GM12892 (cell line): Measurements from ENCODE around the gene BECN2.
A peak's percentile ranks its signal among the peaks of the same experiment; 100 is the strongest.

Experiments used
- DNase-seq: peaks from one replicate; pipeline ENCODE4 v3.0.0; 2011; ENCODE audit not compliant: insufficient read length
- FAIRE-seq: peaks from 2 replicates; lab custom pipeline; 2011; peaks lifted over from hg19 to GRCh38; lab: Jason Lieb, UNC
- POLR2A ChIP-seq: IDR thresholded peaks from 2 replicates; pipeline ENCODE4 v1.6.1; 2011; ENCODE audit warnings: low read depth, low read length, control low read depth
- POLR2AphosphoS5 ChIP-seq: IDR thresholded peaks from 2 replicates; pipeline ENCODE4 v1.6.1; 2011; ENCODE audit warnings: low read depth, low read length, control low read depth
- TAF1 ChIP-seq: IDR thresholded peaks from 2 replicates; pipeline ENCODE4 v1.6.1; 2011; ENCODE audit warnings: low read depth, mild to moderate bottlenecking, control low read depth, low read length, borderline replicate concordance

Gene BECN2

DNA sequence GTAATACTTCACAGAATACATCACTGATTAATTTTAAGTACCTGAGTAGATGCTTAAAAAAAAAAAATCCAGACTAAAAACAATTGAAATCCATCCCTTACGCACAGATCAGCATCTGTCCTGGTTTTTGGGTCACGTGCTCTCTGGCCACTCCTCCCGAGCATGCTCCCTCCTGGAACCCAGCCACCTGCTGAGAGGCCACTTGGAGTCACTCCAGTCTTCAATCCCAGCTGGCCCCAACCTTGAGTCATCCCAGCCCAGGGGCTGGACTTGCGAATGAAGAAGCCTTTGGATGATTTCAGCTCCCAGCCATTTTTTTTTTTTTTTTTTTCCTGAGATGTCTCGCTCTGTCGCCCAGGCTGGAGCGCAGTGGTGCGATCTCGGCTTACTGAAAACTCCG, 32.5 kb downstream of the BECN2 start:
- no peak for FAIRE-seq
- DNase-seq, result no peak

DNA sequence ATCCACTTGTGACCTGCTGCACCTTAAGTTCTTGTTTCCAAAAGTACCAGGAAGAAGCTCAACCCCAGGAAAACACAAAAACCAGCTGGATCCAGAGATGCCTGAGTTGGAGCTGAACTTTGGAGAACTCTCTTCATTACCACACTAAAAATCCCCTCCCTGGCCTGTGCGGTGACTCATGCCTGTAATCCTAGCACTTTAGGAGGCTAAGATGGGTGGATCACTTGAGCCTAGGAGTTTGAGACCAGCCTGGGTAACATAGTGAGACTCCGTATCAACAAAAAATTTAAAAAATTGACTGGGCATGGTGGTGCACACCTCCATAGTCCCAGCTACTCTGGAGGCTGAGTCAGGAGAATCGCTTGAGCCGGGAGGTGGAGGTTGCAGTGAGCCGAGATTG, 35.2 kb downstream of the BECN2 start:
- FAIRE-seq (no peak), DNase-seq (no peak)
- TF ChIP-seq POLR2AphosphoS5 (no peak), POLR2A (no peak), TAF1 (no peak)

More for the DNA sequence above, 32.5 kb downstream of the BECN2 start:
- TF ChIP-seq TAF1 (no peak), POLR2AphosphoS5 (no peak), POLR2A (no peak)

GRCh38 chr1:241994171-241994570, 36.6 kb downstream of the BECN2 start:
- TF ChIP-seq TAF1 (no peak), POLR2AphosphoS5 (no peak), POLR2A (no peak)
- FAIRE-seq (no peak), DNase-seq (no peak)

GRCh38 chr1:241997401-241997998, 39.9 kb downstream of the BECN2 start:
- FAIRE-seq (no peak), DNase-seq (no peak)
- TF ChIP-seq POLR2AphosphoS5 (no peak), POLR2A (no peak)

DNA sequence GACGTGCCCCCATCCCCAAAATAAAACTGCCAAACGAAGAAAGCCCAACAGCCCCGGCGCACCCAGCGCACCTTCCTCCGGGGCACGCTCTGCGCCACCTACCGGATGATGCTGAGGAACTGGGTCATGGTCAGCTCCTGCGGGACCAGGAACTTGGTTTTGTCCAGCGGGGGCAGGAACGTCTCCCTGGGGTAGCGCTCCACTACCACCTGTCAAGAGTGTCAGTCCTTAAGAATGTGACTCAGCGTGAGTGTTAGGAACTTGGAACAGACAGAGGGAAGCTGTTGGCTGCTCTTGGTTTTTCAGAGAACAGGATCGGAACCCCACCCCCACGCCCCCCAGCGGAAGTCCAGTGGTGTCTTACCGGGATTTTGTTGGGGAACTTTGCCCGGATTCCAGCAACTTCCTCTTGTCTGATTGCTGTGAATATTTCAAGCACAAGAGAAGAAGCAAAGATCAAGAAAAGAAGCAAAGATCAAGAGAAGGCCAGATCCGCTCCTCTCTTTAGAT, 40.9 kb downstream of the BECN2 start:
- TF ChIP-seq POLR2A (no peak), POLR2AphosphoS5 (no peak), TAF1 (no peak)
- FAIRE-seq, result peak; percentile 80
- DNase-seq, result peak; percentile 44

DNA sequence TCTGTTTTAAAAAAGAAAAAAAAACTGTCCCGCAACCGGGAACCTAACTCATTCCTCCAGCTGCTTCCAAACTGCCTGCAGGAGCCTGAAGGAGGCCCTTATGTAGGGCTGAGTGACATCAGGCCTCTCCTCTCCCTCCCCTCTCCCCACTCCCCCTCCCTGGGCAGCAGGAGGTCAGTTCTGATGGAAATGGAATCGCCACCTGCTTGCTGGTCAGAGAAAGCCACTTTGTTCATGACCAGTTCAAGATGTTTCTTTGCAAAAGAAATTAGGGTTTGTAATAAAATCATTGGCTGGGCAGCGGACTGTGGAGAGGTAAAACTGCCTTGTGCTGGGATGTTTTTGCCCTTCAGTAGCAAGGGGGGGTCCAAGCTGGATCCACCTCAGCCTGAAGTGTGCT, 41.5 kb downstream of the BECN2 start, which contains the start of gene MAP1LC3C:
MAP1LC3C (minus strand) TSS at position 73 of the 400 bp plus-strand sequence. CDS start 90 bp downstream, outside the sequence.
- no peak for FAIRE-seq
- DNase-seq, result no peak
- no peak for TF ChIP-seq POLR2AphosphoS5
- TF ChIP-seq TAF1, result no peak
- TF ChIP-seq POLR2A, result no peak

- DNase-seq (no peak), FAIRE-seq (no peak)
- TF ChIP-seq TAF1 (no peak), POLR2AphosphoS5 (no peak), POLR2A (no peak)
These were observed 42.9 kb downstream of the BECN2 start for GRCh38 chr1:242000434-242000833.

DNA sequence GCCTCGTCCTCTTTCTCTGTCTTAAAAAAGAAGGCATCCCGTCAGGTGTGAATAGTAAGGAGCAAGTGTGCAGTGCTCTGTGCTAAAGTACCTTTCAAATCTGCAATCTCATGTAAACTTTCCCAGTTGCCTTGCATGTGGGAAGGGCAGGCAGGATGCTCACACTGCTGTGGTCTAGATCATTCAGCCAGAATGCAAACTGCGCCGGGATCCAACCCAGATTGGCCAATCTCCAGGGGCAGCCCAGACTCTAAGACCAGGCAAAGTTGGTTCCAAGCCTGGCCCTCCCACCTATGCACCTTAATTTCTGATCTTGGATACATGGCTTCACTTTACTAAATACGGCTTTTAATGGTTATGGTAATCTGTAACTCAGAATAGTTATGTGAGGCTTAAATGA, 44.5 kb downstream of the BECN2 start:
- TF ChIP-seq TAF1 (no peak), POLR2AphosphoS5 (no peak), POLR2A (no peak)
- FAIRE-seq (no peak), DNase-seq (no peak)

DNA sequence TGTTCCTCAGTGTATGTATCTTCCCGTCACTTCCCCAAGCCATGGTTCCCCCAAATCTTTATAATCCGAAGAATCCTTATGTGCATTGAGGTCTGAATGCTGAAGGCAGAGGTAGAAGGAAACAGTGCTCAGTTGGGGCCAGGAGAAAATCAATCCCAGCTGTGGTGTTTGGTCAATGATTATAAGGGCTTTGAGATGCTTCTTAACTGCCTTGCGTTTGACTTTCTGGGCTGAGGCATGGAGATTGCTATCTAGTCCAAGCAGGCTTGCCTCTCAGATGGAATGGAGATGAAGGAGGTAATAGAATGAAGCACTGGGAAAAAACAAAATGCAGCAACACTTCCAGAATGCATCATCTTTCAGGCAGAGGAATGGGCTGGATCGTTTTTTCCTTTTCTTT, 44.9 kb downstream of the BECN2 start:
- no peak for TF ChIP-seq POLR2AphosphoS5
- TF ChIP-seq TAF1, result no peak
- TF ChIP-seq POLR2A, result no peak
- no peak for FAIRE-seq

GRCh38 chr1:242004751-242005495, 47.4 kb downstream of the BECN2 start:
- TF ChIP-seq POLR2A (no peak), TAF1 (no peak), POLR2AphosphoS5 (no peak)

More for the DNA sequence above, 44.9 kb downstream of the BECN2 start:
- no peak for DNase-seq

GRCh38 chr1:242005866-242006535, 48.4 kb downstream of the BECN2 start:
- FAIRE-seq, result no peak
- no peak for TF ChIP-seq POLR2AphosphoS5
- no peak for TF ChIP-seq POLR2A
- TF ChIP-seq TAF1, result no peak
- DNase-seq, result no peak

More at GRCh38 chr1:242004751-242005495, 47.4 kb downstream of the BECN2 start:
- FAIRE-seq (no peak), DNase-seq (no peak)
